ENCODE results near the gene ATF6B. TPM values are rescaled to one million over a fixed set of nuclear protein-coding genes. Genes with fewer than 3 reads are reported as not detected.

Gene ATF6B
- total and polyA plus RNA-seq, 2 experiments from 2014 or later = 43.0 to 60.8 TPM

GRCh38 chr6:32174416-32174815 is 46.4 kb upstream of the ATF6B start:
- Histone ChIP-seq H3K27me3 (no peaks in the 10 kb centered on the region), H3K36me3 (peaks cover 5% of the 10 kb centered on the region), H3K4me3 (no peak overlapping the region), H3K9me3 (ENCODE audit: low read depth) (no peaks in the 10 kb centered on the region), H3K4me1 (ENCODE audit: low read depth) (peaks cover 20% of the 10 kb centered on the region), H3K27ac (no peak overlapping the region)
- TF ChIP-seq CTCF (IDR thresholded peaks at IDR 0.05; ENCODE audit: low read depth, low read length) = no peak
- DNase-seq (ENCODE audit: low read depth in 1 of 2, low spot score in 1 of 2) = no peak

- Histone ChIP-seq H3K4me3 (no peak overlapping the region), H3K9me3 (ENCODE audit: low read depth) (no peaks in the 10 kb centered on the region)
Measured at GRCh38 chr6:32173051-32173727, 45.1 kb upstream of the ATF6B start.

DNA sequence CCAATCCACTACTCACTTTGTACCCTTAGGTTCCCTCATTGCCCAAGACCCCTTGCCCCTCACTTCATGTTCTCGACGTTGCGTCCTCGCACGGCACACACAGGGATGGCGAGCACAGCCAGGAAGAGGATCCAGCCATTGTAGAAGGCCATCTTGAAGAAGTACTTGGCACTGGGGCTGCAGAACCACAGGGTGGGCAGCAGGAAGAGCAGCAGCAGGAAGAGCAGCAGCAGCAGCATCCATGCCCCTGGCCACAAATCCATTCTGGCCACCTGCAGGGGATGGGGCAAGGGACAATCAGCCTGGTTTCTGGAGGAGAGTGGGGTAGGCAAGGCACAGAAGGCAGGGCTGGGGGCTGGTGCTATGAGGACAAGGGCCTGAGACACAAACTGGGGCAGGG is 43.2 kb upstream of the ATF6B start:
- DNase-seq (ENCODE audit: low read depth in 1 of 2, low spot score in 1 of 2) = no peak
- Histone ChIP-seq H3K27ac (no peak overlapping the region), H3K4me3 (no peak overlapping the region), H3K9me3 (ENCODE audit: low read depth) (no peaks in the 10 kb centered on the region), H3K4me1 (ENCODE audit: low read depth) (peaks cover 33% of the 10 kb centered on the region), H3K27me3 (no peaks in the 10 kb centered on the region), H3K36me3 (peaks cover 5% of the 10 kb centered on the region)
- TF ChIP-seq CTCF (IDR thresholded peaks at IDR 0.05; ENCODE audit: low read depth, low read length) = no peak

More at GRCh38 chr6:32173051-32173727, 45.1 kb upstream of the ATF6B start:
- no peaks in the 10 kb centered on the region for H3K27me3 ChIP-seq
- no peak for DNase-seq (ENCODE audit: low read depth in 1 of 2, low spot score in 1 of 2)
- H3K27ac ChIP-seq = no peak overlapping the region
- no peak for TF ChIP-seq CTCF (IDR thresholded peaks at IDR 0.05; ENCODE audit: low read depth, low read length)
- H3K4me1 ChIP-seq (ENCODE audit: low read depth) = peaks cover 23% of the 10 kb centered on the region
- H3K36me3 ChIP-seq = peaks cover 5% of the 10 kb centered on the region

- no peak for DNase-seq (ENCODE audit: low read depth in 1 of 2, low spot score in 1 of 2)
- Histone ChIP-seq H3K9me3 (ENCODE audit: low read depth) (no peaks in the 10 kb centered on the region), H3K4me1 (ENCODE audit: low read depth) (peaks cover 33% of the 10 kb centered on the region), H3K27ac (peak overlapping the region; percentile 95), H3K27me3 (no peaks in the 10 kb centered on the region), H3K4me3 (no peak overlapping the region), H3K36me3 (peaks cover 5% of the 10 kb centered on the region)
- TF ChIP-seq CTCF (IDR thresholded peaks at IDR 0.05; ENCODE audit: low read depth, low read length) = no peak
Measured at GRCh38 chr6:32170294-32170693, 42.2 kb upstream of the ATF6B start.

DNA sequence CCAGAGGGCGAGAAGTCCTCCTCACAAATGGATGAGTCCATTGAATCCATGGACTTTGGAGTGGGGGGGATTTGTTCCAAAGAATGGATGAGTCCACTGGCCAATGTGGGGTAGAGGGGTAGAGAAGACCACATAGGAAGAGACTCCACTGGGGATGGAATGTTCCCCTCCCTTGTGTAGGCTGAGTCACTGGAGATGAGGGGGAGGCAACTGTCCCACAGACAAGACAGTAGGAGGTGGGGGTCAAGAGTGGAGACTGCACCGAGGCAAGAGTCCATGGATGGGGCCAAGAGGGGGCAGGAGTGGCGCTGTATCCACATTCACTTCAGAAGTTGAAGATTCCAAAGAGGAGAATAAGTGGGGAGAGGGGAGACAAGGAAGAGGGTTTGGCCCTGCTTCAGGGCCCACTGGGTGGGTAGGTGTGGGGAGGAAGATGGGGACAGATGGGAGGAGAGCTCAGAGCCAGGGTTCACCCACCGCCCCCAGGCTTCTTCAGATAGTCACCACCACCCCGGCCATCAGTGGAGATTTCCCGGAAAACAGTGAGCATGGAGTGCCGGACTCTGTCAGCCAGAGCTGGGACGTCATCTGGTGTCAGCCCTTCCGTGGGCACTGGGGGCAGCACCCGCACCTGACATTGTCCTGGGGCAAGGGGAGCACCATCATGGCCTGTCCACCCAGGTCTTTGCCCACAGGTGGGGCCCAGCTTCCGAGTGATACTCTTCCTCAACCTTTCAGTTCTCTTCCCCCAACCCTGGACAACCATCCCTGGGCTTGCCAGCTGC is 41.0 kb upstream of the ATF6B start:
- Histone ChIP-seq H3K27me3 (no peaks in the 10 kb centered on the region), H3K4me1 (ENCODE audit: low read depth) (peaks cover 26% of the 10 kb centered on the region), H3K4me3 (no peak overlapping the region), H3K27ac (peak overlapping the region; percentile 95), H3K36me3 (peaks cover 5% of the 10 kb centered on the region), H3K9me3 (ENCODE audit: low read depth) (no peaks in the 10 kb centered on the region)
- peak in 1 of 2 donors; percentile 47 for DNase-seq (ENCODE audit: low read depth in 1 of 2, low spot score in 1 of 2)
- TF ChIP-seq CTCF (IDR thresholded peaks at IDR 0.05; ENCODE audit: low read depth, low read length) = no peak
